Activated T-helper 17 cell treated with anti-CD3 and anti-CD28 coated beads, Interleukin-2, amount 50 U/mL, for 72 hours (primary cell): ENCODE data around the gene SENP3. TPM values are rescaled to one million over a fixed set of nuclear protein-coding genes. Genes with fewer than 3 reads are reported as not detected.
A peak's percentile ranks its signal among the peaks of the same experiment; 100 is the strongest.

ENCODE experiments used
- ATAC-seq: fragments of 150-1000 bp; cut with Tn5 transposase; replicated peaks from 2 replicates; pipeline ENCODE4 v1.10.0; 2021; ENCODE audit warnings: mild to moderate bottlenecking, moderate library complexity
- H3K27ac Mint-ChIP-seq: one replicate; pipeline ENCODE4 v1.8.0; 2022; ENCODE audit warnings: mixed read lengths
- H3K27me3 Mint-ChIP-seq: one replicate; pipeline ENCODE4 v1.8.0; 2022; ENCODE audit warnings: mixed read lengths
- H3K36me3 Mint-ChIP-seq: one replicate; pipeline ENCODE4 v1.8.0; 2022; ENCODE audit warnings: low read depth, mild to moderate bottlenecking, mixed read lengths
- H3K4me1 Mint-ChIP-seq: one replicate; pipeline ENCODE4 v1.8.0; 2022; ENCODE audit warnings: mixed read lengths
- H3K4me3 Mint-ChIP-seq: one replicate; pipeline ENCODE4 v1.8.0; 2022; ENCODE audit warnings: mild to moderate bottlenecking, mixed read lengths
- H3K9me3 Mint-ChIP-seq: one replicate; pipeline ENCODE4 v1.8.0; 2022; ENCODE audit warnings: mixed read lengths
- total RNA-seq, 2 donors: library from RNA; stranded (reverse); gene quantifications; one replicate each; pipeline ENCODE4 v1.2.3, GENCODE V29; 2022

Gene SENP3
- total RNA-seq, 2 donors from 2014 or later: 28.9 to 59.3 TPM

DNA sequence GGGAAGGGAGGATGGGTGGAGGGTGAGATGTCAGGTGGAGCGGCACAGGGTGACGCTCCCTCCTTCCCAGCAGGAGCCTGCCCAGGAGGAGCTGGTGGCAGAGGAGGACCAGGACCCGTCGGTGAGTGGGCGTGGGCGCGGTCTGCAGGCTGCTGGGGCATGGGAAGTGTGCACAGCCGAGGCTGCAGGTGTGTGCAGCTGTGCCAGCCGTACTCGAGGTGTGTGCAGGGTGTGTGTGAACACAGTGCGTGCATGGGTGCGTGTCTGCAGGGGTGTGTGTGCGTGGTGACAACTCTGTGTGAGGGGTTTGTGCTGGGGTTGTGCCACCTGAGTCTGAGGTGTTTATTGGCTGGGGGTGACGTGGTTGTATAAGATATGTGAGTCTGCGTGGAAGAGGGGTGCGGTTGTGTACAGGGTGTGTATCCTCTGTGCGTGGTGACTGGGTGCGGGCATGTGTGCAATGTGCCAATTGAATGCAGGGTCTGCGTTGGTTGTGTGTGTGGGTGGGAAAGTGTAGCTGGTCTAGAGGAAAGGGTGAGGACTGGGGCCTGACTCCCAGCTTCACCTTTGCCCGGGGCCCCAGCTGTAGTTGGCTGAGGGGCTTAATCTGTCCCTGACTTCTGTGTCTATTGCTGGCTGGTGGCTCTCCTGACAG lies 12.2 kb upstream of the SENP3 start:
- H3K9me3 Mint-ChIP-seq: no peaks in the 10 kb centered on the region
- H3K4me3 Mint-ChIP-seq: peak overlapping the region; percentile 77
- peak; percentile 64 for ATAC-seq
- peak overlapping the region; percentile 12 for H3K27ac Mint-ChIP-seq
- H3K36me3 Mint-ChIP-seq: peaks cover 14% of the 10 kb centered on the region
- H3K4me1 Mint-ChIP-seq: peaks cover 36% of the 10 kb centered on the region
- no peaks in the 10 kb centered on the region for H3K27me3 Mint-ChIP-seq

DNA sequence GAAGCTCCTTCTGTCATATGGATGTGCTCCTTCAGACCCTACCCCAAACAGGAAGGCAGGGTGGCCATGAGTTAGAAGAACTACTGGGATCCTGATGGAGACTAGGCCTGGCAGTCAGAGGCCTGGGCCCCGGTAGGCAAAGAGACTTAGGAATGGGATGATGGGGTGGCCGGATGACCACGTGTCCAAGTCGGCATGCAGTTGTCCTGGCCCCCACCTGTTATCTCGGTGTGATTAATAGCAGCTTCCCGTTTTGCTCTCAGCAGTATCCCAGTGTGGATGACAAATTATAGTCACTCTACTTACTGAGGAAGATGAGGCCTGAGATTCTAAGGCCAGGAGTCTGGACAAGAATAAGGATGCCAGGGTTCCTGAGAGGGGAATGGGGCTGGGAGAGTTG lies 11.4 kb upstream of the SENP3 start:
- Mint-ChIP-seq H3K27ac (no peak overlapping the region), H3K4me1 (peaks cover 41% of the 10 kb centered on the region), H3K4me3 (peak overlapping the region; percentile 77), H3K36me3 (peaks cover 14% of the 10 kb centered on the region), H3K27me3 (no peaks in the 10 kb centered on the region), H3K9me3 (no peaks in the 10 kb centered on the region)
- ATAC-seq: no peak

DNA sequence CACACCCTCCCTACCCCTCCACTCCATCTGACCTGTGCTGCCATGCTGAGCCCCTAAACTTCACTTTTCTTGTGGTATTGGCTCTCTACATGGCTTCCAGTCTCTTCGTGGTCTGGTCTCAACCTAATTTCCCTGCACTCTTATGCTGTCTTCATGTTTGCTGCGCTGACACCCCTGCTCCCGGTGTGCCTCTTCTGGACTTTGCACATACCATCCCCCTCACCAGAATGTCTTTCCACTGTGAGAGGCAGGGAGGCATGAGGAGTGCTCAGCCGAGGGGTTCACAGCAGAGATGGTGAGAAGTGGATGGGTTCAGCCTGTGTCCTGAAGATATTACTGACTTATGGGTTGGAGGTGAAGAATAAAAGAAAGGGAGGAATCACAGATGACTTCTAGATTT lies 10.3 kb upstream of the SENP3 start:
- Mint-ChIP-seq H3K27me3 (no peaks in the 10 kb centered on the region), H3K4me1 (peaks cover 45% of the 10 kb centered on the region), H3K36me3 (peaks cover 14% of the 10 kb centered on the region), H3K9me3 (no peaks in the 10 kb centered on the region), H3K27ac (no peak overlapping the region), H3K4me3 (peak overlapping the region; percentile 77)
- ATAC-seq: no peak

DNA sequence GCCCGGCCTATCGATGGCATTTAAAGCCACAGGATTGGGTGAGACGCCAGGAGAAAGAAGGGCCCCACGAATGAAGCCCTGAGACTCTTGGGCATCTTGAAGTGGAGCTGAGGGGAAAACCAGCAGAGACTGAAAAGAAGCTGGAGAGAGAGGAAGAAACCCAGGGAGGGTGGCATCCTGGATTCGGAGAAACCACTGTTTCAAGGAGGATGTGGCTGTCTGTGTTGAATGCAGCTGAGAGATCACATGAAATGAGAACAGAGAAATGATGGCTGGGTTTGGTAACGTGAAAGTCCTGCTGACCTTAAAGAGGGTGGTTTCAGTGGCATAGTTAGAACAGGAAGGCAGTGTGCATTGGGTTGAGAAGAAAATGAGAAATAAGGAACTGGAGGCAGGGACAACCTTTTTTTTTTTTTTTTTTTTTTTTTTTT lies 9.1 kb upstream of the SENP3 start:
- Mint-ChIP-seq H3K27ac (peak overlapping the region; percentile 42), H3K4me3 (peak overlapping the region; percentile 77), H3K36me3 (peaks cover 14% of the 10 kb centered on the region), H3K4me1 (peaks cover 45% of the 10 kb centered on the region), H3K27me3 (no peaks in the 10 kb centered on the region), H3K9me3 (no peaks in the 10 kb centered on the region)
- peak; percentile 87 for ATAC-seq

DNA sequence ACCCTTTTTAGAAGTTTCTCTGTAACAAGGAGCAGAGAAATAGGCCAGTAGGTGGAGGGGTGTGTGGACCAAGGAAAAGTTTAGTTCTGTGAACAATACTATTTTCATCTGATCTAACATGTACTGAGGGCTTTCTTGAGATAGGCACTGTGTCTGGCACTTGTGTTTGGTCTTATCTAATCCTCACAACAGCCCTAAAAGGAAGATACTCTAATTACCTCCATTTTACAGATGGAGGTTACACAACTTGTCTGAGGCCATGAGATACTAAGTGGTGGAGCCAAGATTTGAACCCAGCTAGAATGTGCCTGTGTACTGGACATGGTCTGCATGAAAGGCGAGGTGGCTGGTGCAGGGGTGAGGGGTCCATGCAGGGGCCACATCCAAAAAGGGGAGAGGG lies 8.4 kb upstream of the SENP3 start:
- peaks cover 14% of the 10 kb centered on the region for H3K36me3 Mint-ChIP-seq
- peaks cover 42% of the 10 kb centered on the region for H3K4me1 Mint-ChIP-seq
- H3K9me3 Mint-ChIP-seq: no peaks in the 10 kb centered on the region
- peak overlapping the region; percentile 83 for H3K27ac Mint-ChIP-seq
- peak overlapping the region; percentile 77 for H3K4me3 Mint-ChIP-seq
- H3K27me3 Mint-ChIP-seq: no peaks in the 10 kb centered on the region
- no peak for ATAC-seq

DNA sequence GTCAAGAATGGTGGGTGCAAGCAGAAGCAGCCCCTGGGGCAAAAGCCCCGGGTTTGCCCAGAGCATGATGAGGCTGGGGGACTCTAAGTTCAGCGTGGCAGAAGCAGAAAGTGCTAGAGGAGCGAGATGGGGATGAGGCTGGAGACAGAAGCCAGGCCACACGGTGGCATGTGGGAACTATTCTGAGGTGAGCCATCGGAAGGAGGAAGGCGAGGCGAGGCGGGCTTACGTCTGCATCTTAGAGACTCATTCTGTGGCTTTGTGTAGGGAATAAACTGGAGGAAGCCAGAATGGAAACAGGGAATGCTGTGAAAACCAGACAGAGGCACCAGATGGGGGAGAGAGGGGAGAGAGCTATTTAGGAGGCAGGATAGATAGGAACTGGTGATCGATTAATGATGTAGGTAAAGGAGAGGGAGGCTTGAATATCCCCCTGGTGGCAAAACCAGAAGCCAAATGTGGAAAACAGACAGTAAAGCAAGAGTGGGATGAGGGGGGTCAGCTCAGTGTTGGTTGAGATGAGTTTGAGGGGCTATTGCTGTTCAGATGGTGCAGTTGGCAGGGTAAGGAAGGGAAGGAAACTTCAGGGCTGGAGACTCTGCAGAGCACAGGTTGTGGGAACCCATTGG lies 6.3 kb upstream of the SENP3 start:
- ATAC-seq: no peak
- H3K27ac Mint-ChIP-seq: peak overlapping the region; percentile 68
- H3K9me3 Mint-ChIP-seq: no peaks in the 10 kb centered on the region
- no peak overlapping the region for H3K4me3 Mint-ChIP-seq
- no peaks in the 10 kb centered on the region for H3K27me3 Mint-ChIP-seq
- H3K4me1 Mint-ChIP-seq: peaks cover 36% of the 10 kb centered on the region
- H3K36me3 Mint-ChIP-seq: peaks cover 18% of the 10 kb centered on the region

DNA sequence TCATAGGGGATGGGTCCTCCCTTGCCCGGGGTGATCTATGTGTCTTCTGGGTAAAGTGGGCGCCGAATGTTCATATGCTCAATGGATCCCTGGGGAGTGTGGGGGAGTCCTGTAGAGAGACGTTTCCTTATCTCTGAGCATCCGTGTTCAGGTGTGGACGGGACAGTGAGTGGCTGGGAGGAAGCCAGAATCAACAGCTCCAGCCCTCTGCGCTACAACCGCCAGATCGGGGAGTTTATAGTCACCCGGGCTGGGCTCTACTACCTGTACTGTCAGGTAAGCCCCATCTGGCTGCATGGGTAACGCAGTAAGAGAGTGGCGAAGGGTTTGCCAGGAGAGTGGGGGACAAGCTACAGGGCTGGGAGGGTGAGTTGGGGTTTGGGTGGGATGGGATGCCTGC lies 5.1 kb upstream of the SENP3 start:
- Mint-ChIP-seq H3K27me3 (no peaks in the 10 kb centered on the region), H3K27ac (peak overlapping the region; percentile 32), H3K36me3 (peaks cover 21% of the 10 kb centered on the region), H3K4me3 (no peak overlapping the region), H3K4me1 (peaks cover 35% of the 10 kb centered on the region), H3K9me3 (no peaks in the 10 kb centered on the region)
- ATAC-seq: no peak

DNA sequence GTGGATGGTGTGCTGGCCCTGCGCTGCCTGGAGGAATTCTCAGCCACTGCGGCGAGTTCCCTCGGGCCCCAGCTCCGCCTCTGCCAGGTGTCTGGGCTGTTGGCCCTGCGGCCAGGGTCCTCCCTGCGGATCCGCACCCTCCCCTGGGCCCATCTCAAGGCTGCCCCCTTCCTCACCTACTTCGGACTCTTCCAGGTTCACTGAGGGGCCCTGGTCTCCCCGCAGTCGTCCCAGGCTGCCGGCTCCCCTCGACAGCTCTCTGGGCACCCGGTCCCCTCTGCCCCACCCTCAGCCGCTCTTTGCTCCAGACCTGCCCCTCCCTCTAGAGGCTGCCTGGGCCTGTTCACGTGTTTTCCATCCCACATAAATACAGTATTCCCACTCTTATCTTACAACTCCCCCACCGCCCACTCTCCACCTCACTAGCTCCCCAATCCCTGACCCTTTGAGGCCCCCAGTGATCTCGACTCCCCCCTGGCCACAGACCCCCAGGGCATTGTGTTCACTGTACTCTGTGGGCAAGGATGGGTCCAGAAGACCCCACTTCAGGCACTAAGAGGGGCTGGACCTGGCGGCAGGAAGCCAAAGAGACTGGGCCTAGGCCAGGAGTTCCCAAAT lies 4.5 kb upstream of the SENP3 start:
- ATAC-seq: no peak
- Mint-ChIP-seq H3K27me3 (no peaks in the 10 kb centered on the region), H3K27ac (no peak overlapping the region), H3K4me3 (no peak overlapping the region), H3K9me3 (no peaks in the 10 kb centered on the region), H3K4me1 (peaks cover 35% of the 10 kb centered on the region), H3K36me3 (peaks cover 23% of the 10 kb centered on the region)

DNA sequence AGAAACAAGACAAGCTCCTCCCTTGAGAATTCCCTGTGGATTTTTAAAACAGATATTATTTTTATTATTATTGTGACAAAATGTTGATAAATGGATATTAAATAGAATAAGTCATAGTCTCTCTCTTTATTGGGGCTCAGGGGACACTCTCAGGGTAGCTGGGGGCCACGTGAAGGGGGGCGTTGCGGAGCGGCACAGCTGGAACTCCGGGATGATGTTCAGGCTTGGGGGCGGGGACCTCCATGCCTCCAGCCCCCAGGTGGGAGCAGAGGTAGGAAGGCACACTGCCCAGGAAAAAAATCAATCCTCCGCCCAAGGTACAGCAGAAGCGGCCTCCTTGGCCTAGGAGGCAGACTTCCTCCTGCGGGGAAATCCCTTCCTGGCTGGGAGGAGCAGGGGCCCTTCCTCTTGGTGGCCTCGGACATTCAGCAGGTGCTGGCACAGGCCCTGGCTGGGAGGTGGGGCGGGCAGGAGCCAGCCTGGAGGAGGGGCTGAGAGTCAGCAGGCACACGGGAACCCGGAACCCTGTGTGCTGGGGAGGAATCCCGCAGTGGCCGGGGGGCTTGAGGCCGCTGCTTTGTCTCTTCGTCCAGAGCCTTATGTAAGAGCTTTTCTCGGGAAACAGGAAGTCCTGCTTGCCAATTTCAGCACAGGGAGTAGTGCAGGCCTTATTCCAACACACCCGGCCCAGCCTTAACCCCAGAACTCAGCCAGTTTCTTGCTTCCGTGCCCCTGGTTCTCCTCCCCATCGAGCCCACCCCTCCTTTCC lies 3.8 kb upstream of the SENP3 start:
- H3K4me1 Mint-ChIP-seq: peaks cover 35% of the 10 kb centered on the region
- H3K9me3 Mint-ChIP-seq: no peaks in the 10 kb centered on the region
- no peak for ATAC-seq
- H3K36me3 Mint-ChIP-seq: peaks cover 24% of the 10 kb centered on the region
- no peak overlapping the region for H3K4me3 Mint-ChIP-seq
- H3K27ac Mint-ChIP-seq: peak overlapping the region; percentile 61
- H3K27me3 Mint-ChIP-seq: no peaks in the 10 kb centered on the region

DNA sequence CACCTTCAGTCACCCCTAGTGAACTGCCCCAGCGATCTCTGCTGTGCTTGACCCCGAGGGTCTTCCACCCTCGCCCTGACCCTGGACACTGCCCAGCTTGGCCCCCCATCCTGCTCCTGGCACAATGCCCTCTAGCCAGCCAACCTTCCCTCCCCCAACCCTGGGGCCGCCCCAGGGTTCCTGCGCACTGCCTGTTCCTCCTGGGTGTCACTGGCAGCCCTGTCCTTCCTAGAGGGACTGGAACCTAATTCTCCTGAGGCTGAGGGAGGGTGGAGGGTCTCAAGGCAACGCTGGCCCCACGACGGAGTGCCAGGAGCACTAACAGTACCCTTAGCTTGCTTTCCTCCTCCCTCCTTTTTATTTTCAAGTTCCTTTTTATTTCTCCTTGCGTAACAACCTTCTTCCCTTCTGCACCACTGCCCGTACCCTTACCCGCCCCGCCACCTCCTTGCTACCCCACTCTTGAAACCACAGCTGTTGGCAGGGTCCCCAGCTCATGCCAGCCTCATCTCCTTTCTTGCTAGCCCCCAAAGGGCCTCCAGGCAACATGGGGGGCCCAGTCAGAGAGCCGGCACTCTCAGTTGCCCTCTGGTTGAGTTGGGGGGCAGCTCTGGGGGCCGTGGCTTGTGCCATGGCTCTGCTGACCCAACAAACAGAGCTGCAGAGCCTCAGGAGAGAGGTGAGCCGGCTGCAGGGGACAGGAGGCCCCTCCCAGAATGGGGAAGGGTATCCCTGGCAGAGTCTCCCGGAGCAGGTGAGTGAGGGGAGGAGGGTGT lies 3.0 kb upstream of the SENP3 start, which contains the start of gene TNFSF13:
TNFSF13 (plus strand) TSS at position 207 of the 776 bp plus-strand sequence; CDS start at position 497, 290 bp downstream.
- H3K36me3 Mint-ChIP-seq: peaks cover 26% of the 10 kb centered on the region
- no peak within 1 kb of the TSS for H3K4me3 Mint-ChIP-seq

DNA sequence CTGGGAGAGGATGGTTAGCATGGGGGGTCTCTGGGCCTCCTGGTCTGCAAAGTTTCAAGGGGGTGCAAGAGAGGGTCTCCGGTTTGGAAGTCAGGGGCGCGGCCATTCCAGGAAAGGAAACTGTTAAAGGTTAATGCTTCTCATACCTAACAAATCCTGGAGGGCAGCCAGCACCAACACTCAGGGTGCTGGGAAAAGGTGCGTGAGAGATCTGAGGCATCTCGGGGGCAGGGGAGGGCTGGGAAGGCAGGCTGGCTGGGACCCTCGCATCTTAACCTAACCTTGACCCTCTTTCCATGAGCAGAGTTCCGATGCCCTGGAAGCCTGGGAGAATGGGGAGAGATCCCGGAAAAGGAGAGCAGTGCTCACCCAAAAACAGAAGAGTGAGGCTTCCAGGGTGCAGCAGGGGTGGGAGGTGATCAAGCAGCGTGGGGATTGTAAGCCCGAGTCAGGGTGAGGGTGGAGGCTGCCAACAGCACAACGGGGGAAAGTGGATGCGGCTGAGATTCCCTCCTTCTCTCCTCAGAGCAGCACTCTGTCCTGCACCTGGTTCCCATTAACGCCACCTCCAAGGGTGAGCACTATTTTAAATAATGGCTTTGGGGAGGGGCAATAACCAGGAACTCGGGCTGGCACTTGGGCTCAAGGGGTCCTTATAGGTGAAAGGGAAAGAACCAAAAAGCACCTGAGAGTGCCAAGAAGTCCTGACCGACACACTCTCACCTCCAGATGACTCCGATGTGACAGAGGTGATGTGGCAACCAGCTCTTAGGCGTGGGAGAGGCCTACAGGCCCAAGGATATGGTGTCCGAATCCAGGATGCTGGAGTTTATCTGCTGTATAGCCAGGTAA lies 2.2 kb upstream of the SENP3 start:
- Mint-ChIP-seq H3K27me3 (no peaks in the 10 kb centered on the region), H3K36me3 (peaks cover 35% of the 10 kb centered on the region), H3K4me3 (peak overlapping the region; percentile 91), H3K9me3 (no peaks in the 10 kb centered on the region), H3K27ac (peak overlapping the region; percentile 86), H3K4me1 (peaks cover 29% of the 10 kb centered on the region)
- ATAC-seq: no peak

More for the DNA sequence above, 3.0 kb upstream of the SENP3 start, which contains the start of gene TNFSF13:
- peaks cover 29% of the 10 kb centered on the region for H3K4me1 Mint-ChIP-seq
- no peaks in the 10 kb centered on the region for H3K27me3 Mint-ChIP-seq
- ATAC-seq: no peak
- no peaks in the 10 kb centered on the region for H3K9me3 Mint-ChIP-seq
- H3K27ac Mint-ChIP-seq: peak within 1 kb of the TSS; percentile 61

DNA sequence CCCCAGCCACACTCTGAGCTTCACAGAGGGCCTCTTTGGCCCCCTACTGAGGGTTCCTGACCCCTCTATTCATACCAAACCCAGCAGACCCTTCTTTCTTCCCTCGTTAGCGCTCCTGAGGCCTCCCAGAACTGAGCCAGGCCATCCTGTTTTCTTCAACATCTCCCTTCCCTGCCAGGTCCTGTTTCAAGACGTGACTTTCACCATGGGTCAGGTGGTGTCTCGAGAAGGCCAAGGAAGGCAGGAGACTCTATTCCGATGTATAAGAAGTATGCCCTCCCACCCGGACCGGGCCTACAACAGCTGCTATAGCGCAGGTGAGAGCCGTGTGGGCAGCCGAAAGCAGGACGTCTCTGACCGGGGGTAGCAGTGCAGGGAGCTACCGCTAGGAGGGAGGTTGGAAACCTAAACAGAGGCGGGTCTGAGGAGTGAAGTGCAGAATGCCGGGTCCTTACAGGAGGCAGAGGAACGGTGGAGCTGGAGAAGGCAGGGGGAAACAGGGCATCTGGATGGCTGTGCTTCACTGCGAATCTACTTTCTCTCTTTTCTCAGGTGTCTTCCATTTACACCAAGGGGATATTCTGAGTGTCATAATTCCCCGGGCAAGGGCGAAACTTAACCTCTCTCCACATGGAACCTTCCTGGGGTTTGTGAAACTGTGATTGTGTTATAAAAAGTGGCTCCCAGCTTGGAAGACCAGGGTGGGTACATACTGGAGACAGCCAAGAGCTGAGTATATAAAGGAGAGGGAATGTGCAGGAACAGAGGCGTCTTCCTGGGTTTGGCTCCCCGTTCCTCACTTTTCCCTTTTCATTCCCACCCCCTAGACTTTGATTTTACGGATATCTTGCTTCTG lies 1.3 kb upstream of the SENP3 start:
- Mint-ChIP-seq H3K36me3 (peaks cover 43% of the 10 kb centered on the region), H3K27me3 (no peaks in the 10 kb centered on the region), H3K4me1 (peaks cover 24% of the 10 kb centered on the region), H3K4me3 (peak overlapping the region; percentile 91), H3K9me3 (no peaks in the 10 kb centered on the region), H3K27ac (peak overlapping the region; percentile 86)
- peak; percentile 45 for ATAC-seq
